Transverse colon (tissue), 4 donors: ENCODE data around the gene LILRA5. TPM values are rescaled to one million over a fixed set of nuclear protein-coding genes. Genes with fewer than 3 reads are reported as not detected.
A peak's percentile ranks its signal among the peaks of the same experiment; 100 is the strongest.

Source experiments
- DNase-seq: peaks from one replicate; pipeline ENCODE4 v3.0.0-alpha.2; 2019
- H3K27ac ChIP-seq, 4 donors: fragments of 200-600 bp; sonication (generic); 2 replicates each; pipeline ENCODE4 v1.5.1; 2016 to 2018; ENCODE audit warnings: inconsistent platforms in 4 of 4
- H3K27me3 ChIP-seq: fragments of 200-600 bp; sonication (generic); 2 replicates; pipeline ENCODE4 v1.5.1; 2017; ENCODE audit warnings: inconsistent platforms
- H3K36me3 ChIP-seq, 4 donors: fragments of 200-600 bp; sonication (generic); 2 replicates each; pipeline ENCODE4 v1.5.1; 2017 to 2019; ENCODE audit warnings: inconsistent platforms in 4 of 4
- H3K4me1 ChIP-seq, 4 donors: fragments of 200-600 bp; sonication (generic); 2 replicates each; pipeline ENCODE4 v1.5.1; 2017 to 2020; ENCODE audit warnings: inconsistent platforms in 4 of 4
- H3K4me3 ChIP-seq, 4 donors: fragments of 200-600 bp; sonication (generic); 1 replicate in 1 of 4; 2 replicates in 3 of 4; pipeline versions ENCODE4 v1.5.1 to v1.6.1; 2017 to 2019; ENCODE audit warnings: inconsistent platforms in 4 of 4
- H3K9me3 ChIP-seq, 2 donors: fragments of 200-600 bp; sonication (generic); 2 replicates each; pipeline ENCODE4 v1.5.1; 2017 to 2019; ENCODE audit warnings: inconsistent platforms in 2 of 2
- CTCF ChIP-seq, 5 experiments: fragments of 200-600 bp in 3 of 5; fragments of 450-650 bp in 2 of 5; sonication (generic) in 3 of 5; IDR thresholded peaks; 1 replicate in 2 of 5; 2 replicates in 3 of 5; pipeline ENCODE4 v1.5.1; 2016 to 2017; ENCODE audit warnings: antibody characterized with exemption in 5 of 5, inconsistent platforms in 3 of 5, mild to moderate bottlenecking in 2 of 5, moderate library complexity in 1 of 5
- EP300 ChIP-seq: sonication (generic); formaldehyde crosslinking; IDR thresholded peaks from one replicate; pipeline ENCODE4 v1.6.1; 2017; ENCODE audit warnings: antibody characterized with exemption, low read depth
- POLR2A ChIP-seq: fragments of 450-650 bp; IDR thresholded peaks from one replicate; pipeline ENCODE4 v1.6.1; 2016; ENCODE audit warnings: antibody characterized with exemption, mild to moderate bottlenecking, moderate library complexity
- POLR2AphosphoS5 ChIP-seq, 3 donors: sonication (generic); formaldehyde crosslinking; IDR thresholded peaks; one replicate each; pipeline ENCODE4 v1.6.1; 2016; ENCODE audit warnings: antibody characterized with exemption in 3 of 3
- WGBS, 2 donors: methylation state at CpG; one replicate each; pipeline ENCODE4 v1.1.5; 2018; ENCODE audit warnings: low coverage in 1 of 2; 5-methylcytosine and 5-hydroxymethylcytosine counted together
- in situ Hi-C, 4 donors: fragments of 200-750 bp; cut with MboI; loops; one replicate each; pipeline versions ENCODE4 v1.15.0 to v1.15.1; 2017; ENCODE audit warnings: low sequenced_read_pairs in 3 of 4, low pct_ligation_motif_present in 1 of 4, low pct_unique_long_range_greater_than_20kb in 1 of 4
- intact Hi-C: fragments of 100-400 bp; cut with DNase I; formaldehyde crosslinking; loops from one replicate; pipeline ENCODE4 v1.15.1; 2023; ENCODE audit warnings: low total_unique reads
- total RNA-seq, 4 donors: library from RNA; depleted of rRNA; stranded (reverse); fragments of >200 nt; gene quantifications; one replicate each; pipeline ENCODE4 v1.1.0, GENCODE V29; 2016

LILRA5 gene
- total RNA-seq, 4 donors from 2014 or later, result 1.6 TPM; not detected in 2

GRCh38 chr19:54352041-54352440, 39.1 kb upstream of the LILRA5 start:
- no peak overlapping the region for H3K27ac ChIP-seq
- H3K27me3 ChIP-seq, result peaks cover 5% of the 10 kb centered on the region
- WGBS, 2 donors, result 54% methylated on average over 7 of the region's 7 CpGs; no CpG with 5 or more reads in 1 of the 2 donors
- in situ Hi-C loops, result no loop called here
- no peaks in the 10 kb centered on the region for H3K36me3 ChIP-seq
- TF ChIP-seq POLR2AphosphoS5 (IDR thresholded peaks at IDR 0.05), result no peak
- TF ChIP-seq CTCF (IDR thresholded peaks at IDR 0.05), result no peak
- no peak for TF ChIP-seq EP300
- TF ChIP-seq POLR2A, result no peak
- H3K9me3 ChIP-seq, result no peaks in the 10 kb centered on the region
- H3K4me1 ChIP-seq, result no peaks in the 10 kb centered on the region
- no peak overlapping the region for H3K4me3 ChIP-seq
- intact Hi-C loops, result no loop called here
- no peak for DNase-seq

GRCh38 chr19:54351474-54351873, 38.5 kb upstream of the LILRA5 start:
- Histone ChIP-seq H3K27me3 (peaks cover 5% of the 10 kb centered on the region), H3K4me1 (no peaks in the 10 kb centered on the region), H3K4me3 (no peak overlapping the region), H3K9me3 (no peaks in the 10 kb centered on the region), H3K36me3 (no peaks in the 10 kb centered on the region), H3K27ac (no peak overlapping the region)
- DNase-seq, result no peak
- intact Hi-C loops (no loop called here), in situ Hi-C loops (no loop called here)
- 35 to 67% methylated on average over 1 to 2 of the region's 2 CpGs for WGBS, 2 donors
- no peak for TF ChIP-seq POLR2AphosphoS5 (IDR thresholded peaks at IDR 0.05)
- TF ChIP-seq CTCF (IDR thresholded peaks at IDR 0.05), result no peak
- no peak for TF ChIP-seq EP300
- TF ChIP-seq POLR2A, result no peak

- Histone ChIP-seq H3K27ac (no peak overlapping the region), H3K27me3 (peaks cover 5% of the 10 kb centered on the region), H3K4me3 (no peak overlapping the region), H3K36me3 (no peaks in the 10 kb centered on the region), H3K4me1 (no peaks in the 10 kb centered on the region), H3K9me3 (no peaks in the 10 kb centered on the region)
- DNase-seq, result peak; percentile 24
- 64 to 80% methylated on average over 1 to 6 of the region's 6 CpGs for WGBS, 2 donors
- TF ChIP-seq CTCF (IDR thresholded peaks at IDR 0.05), result no peak
- no peak for TF ChIP-seq POLR2AphosphoS5 (IDR thresholded peaks at IDR 0.05)
- TF ChIP-seq EP300, result no peak
- intact Hi-C loops (no loop called here), in situ Hi-C loops (no loop called here)
These were observed 33.0 kb upstream of the LILRA5 start for GRCh38 chr19:54345938-54346386.

- intact Hi-C loops, result no loop called here
- 44 to 59% methylated on average over 4 of the region's 4 CpGs for WGBS, 2 donors
- no peak overlapping the region for H3K27ac ChIP-seq
- no peaks in the 10 kb centered on the region for H3K4me1 ChIP-seq
- TF ChIP-seq EP300, result no peak
- TF ChIP-seq POLR2A, result no peak
- TF ChIP-seq CTCF (IDR thresholded peaks at IDR 0.05), result no peak
- no peak for TF ChIP-seq POLR2AphosphoS5 (IDR thresholded peaks at IDR 0.05)
- no peak for DNase-seq
- H3K4me3 ChIP-seq, result no peak overlapping the region
- peaks cover 5% of the 10 kb centered on the region for H3K27me3 ChIP-seq
- no peaks in the 10 kb centered on the region for H3K36me3 ChIP-seq
- in situ Hi-C loops, result no loop called here
- H3K9me3 ChIP-seq, result no peaks in the 10 kb centered on the region
These were observed 30.9 kb upstream of the LILRA5 start for GRCh38 chr19:54343868-54344267.
